ENCODE measurements around the gene CPTP.

Gene CPTP

GRCh38 chr1:1344655-1345361, 20.2 kb downstream of the CPTP start:
- DNase-seq: no peak

DNA sequence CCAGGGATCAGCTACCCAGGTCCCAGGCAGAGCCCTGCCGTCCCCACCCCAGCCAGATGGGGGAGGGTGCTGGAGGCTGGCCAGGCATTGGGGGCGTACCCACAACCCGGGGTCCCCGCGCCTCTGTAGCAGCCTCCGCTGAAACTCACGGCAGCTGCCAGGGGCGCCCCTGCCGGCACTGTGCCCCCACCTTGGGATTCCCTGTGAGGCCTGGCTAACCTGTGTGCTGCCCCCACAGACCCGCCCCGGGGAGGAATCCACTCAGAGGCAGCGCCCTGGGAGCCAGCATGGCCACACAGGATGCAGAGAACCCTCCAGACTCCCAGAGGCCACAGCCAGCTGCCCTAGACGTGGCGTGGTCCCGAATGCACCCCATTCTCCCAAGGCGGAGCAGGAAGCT, 20.8 kb downstream of the CPTP start:
- intact Hi-C loops (cut with DNase I): no loop called here

More at GRCh38 chr1:1344655-1345361, 20.2 kb downstream of the CPTP start:
- intact Hi-C loops (cut with DNase I): no loop called here

GRCh38 chr1:1345860-1346500, 21.4 kb downstream of the CPTP start:
- peak in 1 of 10 donors; percentile 42 for DNase-seq
- intact Hi-C loops (cut with DNase I): no loop called here

More for the DNA sequence above, 20.8 kb downstream of the CPTP start:
- no peak for DNase-seq

DNA sequence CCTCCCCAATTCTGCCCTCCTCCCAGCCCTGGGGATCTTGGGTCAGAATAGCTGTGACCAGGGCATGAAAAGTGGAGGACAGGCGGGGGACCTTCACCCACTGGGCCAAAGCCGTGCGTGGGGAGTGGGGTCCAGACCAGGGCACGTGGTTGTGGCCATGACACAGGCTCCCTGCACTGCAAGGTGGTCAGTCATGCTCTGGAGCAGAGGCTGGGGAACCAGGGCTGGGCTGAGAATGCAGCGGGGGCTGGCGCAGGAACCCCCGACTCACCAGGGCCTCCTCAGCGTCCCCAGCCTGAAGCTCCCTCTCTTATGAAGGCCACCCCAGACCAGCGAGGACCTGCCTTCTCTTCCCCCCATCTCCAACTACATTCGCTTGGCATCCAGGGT, 21.9 kb downstream of the CPTP start:
- DNase-seq: no peak
- intact Hi-C loops (cut with DNase I): no loop called here

GRCh38 chr1:1347026-1347595, 22.5 kb downstream of the CPTP start:
- intact Hi-C loops (cut with DNase I): no loop called here
- DNase-seq: no peak

DNA sequence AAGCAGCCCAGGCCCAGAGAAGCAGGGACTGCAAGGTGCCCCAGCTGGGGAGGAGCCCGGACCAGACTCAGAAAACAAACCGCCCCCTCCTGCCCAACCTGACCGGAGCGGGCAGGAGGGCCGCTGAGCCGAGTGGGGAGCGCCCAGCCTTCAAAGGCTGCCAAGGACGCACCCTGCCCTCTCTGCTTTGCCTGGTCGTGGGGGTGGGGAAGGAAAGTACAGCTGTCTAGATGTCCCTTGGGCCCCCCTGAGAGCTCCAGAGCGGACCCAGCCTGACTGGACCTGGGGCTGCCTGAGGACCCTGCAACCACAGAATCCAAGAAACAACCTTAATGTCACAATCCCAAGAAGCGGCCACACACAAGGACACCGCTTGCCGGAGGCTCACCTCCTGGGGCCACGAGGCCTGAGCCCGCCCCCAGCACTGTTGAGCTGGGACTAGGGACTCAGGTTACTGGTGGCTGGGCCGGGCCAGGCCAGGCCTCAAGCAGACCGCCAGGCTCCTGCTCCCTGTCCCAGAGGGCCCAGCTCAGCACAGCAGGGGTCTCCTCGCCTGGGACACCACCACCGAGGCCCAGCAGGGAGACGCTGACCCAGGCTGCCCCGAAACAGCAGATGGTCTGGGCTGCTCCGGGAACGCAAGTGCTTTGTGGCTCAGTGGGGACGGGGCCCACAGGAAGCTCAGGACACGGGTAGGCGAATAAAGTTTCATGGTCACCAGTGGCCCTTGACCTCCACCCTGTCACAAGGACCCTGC, 23.2 kb downstream of the CPTP start:
- intact Hi-C loops (cut with DNase I): no loop called here
- no peak for DNase-seq

DNA sequence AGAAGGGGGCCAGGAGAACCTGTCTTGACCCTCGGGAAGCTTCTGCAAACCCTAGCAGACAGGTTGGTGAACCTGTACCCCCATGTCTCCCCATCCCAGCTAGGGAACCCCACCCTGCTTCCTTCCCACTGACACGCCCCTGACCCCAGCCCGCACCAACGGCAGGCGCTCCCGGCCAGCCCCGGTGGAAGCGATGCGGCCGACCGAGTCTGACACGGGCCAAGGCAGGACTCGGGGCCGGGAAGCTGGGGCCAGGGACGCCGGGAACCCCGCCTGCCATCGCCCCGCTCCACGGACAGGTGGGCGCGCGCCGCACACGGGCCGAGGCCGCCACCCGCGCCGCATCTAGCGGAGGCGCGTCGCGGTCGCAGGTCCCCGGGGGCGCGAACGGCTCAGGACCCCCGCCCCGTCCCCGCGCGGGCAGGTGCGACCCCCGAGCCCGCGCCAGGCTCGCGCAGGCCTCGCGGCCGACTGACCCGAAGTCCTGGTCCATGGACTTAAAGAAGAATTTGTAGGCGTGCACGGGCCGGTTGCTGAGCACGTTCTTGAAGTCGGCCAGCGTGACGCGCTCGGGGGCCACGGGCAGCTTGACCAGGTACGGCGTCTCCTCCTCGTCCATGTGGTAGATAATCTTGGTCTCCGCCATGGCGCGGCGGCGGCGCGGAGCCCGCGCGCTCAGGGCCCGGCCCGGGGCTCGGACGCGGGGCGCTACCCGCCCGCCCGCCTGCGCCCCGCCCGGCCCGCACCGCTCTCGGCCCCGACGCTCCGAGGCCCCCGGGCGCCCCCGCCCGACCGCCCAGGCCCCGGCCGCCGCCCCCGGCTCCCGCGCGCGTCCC, 24.0 kb downstream of the CPTP start:
- DNase-seq: no peak
- intact Hi-C loops (cut with DNase I): loop anchor here (1.0 kb wide), 1 partner anchor 40 kb away; the partner anchor contains the start of gene PUSL1

DNA sequence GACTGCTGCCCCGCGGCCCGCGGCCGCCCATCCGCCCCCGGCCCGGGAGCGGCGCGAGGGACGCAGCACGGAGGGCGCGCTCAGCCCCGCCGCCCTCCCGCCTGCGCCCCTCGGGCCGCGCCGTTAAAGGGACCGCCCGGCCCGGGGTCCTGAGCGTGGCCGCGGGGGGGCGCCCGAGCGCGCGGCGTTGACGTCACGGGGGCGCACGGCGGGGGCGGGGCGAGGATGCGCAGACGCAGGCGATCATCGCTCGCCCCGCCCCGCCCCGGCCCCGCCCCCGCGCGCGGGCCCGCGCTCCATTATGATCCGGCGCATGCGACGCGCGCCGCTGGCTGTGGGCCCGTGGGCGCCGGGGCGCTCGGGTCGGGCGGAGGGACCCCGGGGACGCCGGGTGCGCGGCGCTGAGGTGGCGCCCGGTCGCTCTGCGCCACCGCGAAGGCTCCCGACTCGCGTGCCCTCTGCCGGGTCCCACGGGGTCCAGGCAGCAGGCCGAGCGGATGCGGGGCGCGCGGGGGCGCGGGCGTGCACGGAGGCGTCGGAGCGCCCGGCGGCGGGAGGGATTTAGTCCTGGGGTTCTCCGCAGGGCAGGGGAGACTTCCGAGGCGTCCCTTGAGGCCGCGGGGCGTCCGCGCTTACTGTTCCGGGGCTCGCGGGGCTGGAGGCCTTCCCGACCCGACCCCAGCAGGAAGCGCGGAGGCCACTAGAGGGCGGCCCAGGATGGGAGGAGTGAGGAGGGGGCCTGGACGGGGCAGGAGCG, 24.8 kb downstream of the CPTP start, which contains the start of gene DVL1:
DVL1 (minus strand) TSS at position 163 of the 757 bp plus-strand sequence. CDS start 353 bp downstream, outside the sequence.
- intact Hi-C loops (cut with DNase I): loop anchor here (1.0 kb wide), 1 partner anchor 41 kb away; the partner anchor contains the start of gene PUSL1
- DNase-seq: peak in 8 of 10 donors; percentile 41 to 94 (median 50)

DNA sequence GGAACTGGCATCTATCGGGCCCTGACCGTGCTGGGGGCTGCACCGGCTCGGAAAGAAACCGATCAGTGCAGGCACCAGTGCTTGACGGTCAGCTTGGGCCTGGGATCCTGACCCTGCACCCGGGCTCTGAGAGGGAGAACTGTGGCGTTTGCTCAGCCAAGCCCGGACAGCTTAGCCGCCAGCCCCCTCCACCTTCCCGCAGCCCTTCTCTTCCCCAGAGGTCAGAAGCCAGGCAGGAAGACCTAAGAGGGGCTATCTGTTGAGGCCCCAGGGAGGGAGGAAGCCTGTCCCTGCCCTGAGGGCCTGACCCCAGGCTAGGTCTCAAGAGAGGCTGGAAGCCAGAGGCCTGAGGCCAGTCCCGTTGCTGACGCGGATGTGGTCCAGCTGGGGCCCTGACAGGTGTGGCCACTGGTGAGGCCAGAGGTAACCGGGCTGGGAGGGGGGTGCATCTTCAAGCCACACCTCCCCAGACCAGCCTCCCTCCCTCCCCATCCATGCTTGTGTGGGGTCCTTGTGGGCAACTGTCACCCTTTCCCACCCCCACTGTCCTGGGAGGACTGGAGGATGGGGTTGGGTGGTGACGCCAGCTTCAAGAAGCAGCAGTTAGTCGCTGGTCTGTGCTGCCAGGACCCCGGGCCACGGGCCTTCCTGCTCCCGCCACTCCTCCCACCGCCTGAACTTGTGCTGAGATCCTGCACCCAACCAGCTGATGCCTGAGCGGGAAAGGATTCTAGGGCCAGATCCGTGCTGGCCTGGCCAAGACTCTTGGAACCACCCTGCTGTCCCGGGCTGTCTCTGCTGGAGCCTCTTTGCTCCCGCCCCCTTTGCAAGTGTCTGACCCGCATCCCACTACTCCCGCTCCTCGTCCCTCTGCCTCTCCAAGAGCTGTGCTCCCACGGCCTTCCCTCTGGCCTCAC, 27.2 kb downstream of the CPTP start:
- no peak for DNase-seq
- intact Hi-C loops (cut with DNase I): no loop called here

DNA sequence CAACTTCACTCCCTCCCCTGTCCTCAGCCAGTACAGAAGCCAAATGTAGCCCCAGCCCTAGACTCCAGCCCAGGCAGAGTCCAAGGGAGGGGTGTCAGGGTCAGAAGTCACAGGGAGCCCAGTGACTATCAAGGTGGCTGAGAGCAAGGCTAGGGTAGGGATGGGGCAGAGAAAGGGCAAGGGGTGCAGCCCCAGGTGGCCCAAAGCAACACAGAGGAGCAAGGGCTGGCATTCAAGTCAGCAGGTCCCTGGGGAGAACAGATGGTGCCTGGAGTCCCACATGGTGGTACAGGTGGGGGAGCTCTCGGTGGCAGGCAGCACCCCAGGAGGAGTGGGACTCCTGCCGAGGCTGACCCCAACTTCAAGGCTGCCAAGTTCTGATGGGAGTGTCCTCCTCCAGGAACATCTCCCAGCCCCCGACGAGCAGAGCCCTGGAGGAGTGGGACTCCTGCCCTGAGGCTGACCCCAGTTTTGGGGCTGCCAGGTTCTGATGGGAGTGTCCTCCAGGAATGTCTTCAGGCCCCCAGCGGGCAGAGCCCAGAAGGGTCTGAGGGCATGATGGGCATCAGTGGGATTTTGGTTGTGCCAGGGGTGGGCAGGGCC, 28.3 kb downstream of the CPTP start:
- intact Hi-C loops (cut with DNase I): no loop called here
- no peak for DNase-seq

DNA sequence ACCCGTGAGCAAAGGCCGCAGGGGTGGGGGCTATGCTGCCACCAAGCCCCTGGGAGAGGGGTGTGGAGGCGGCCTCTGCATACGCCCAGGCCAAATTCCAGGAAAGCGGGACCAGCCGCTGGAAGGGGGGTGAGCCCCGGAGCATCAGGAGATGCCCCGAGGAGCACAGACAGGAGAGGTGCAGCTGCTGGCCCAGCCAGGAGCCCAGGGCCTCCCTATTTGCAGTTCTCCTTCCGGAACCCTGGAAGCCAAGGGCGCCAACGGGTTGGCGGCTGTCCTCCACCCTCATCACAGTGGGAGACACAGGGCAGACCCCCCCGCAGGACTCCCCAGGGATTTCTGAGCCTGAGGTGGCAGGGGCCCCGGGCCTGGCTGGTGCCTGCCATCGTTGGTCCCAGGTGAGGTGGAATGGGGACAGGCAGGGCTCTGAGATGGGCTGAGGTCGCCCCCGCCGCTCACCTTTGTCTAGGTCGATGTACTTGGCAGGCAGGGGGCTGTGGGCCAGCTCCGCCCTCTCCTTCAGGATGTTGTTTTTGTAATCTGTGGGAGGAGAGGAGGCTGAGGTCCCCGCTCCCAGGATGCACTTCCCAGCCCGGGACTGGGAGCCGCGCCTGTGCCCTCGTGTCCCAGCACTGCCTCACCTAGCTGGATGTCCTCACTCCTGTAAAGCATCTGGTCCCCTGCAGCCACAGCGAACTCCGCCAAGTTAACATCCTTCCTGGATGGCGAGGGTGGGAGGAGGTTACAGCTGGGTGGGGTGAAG, 29.0 kb downstream of the CPTP start:
- intact Hi-C loops (cut with DNase I): no loop called here
- no peak for DNase-seq

GRCh38 chr1:1354271-1355247, 30.0 kb downstream of the CPTP start:
- intact Hi-C loops (cut with DNase I): no loop called here
- DNase-seq: no peak

- intact Hi-C loops (cut with DNase I): no loop called here
- DNase-seq: peak in 1 of 10 donors; percentile 74
These were observed 30.8 kb downstream of the CPTP start for GRCh38 chr1:1355416-1355815.

DNA sequence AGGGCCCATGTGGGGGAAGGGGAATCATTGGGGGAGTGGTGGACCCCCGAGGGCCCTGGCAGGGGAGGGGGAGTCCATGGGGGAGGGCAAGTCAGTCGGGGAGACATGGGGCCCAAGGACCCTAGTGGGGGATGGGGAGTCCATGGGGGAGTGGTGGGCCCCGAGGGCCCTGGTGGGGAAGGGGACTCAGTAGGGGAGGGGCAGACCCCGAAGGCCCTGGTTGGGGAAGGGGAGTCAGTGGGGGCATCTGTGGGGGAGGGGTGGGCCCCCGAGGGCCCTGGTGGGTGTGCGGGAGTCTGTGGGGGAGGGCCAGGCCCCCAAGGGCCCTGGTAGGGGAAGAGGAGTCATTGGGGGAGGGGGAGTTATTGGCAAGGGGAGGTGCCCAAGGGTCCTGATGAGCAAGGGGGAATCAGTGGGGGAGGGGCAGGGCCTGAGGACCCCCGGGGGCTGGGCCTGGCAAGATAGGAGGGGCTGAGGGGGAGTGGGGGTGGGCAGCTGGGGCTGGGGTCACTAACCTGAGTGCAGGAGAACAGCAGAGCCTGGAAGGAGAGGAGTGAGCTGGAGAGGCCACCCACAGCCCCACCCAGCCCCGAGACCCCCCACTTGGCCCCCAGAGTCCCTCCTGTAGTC, 31.7 kb downstream of the CPTP start:
- DNase-seq: no peak
- intact Hi-C loops (cut with DNase I): no loop called here

DNA sequence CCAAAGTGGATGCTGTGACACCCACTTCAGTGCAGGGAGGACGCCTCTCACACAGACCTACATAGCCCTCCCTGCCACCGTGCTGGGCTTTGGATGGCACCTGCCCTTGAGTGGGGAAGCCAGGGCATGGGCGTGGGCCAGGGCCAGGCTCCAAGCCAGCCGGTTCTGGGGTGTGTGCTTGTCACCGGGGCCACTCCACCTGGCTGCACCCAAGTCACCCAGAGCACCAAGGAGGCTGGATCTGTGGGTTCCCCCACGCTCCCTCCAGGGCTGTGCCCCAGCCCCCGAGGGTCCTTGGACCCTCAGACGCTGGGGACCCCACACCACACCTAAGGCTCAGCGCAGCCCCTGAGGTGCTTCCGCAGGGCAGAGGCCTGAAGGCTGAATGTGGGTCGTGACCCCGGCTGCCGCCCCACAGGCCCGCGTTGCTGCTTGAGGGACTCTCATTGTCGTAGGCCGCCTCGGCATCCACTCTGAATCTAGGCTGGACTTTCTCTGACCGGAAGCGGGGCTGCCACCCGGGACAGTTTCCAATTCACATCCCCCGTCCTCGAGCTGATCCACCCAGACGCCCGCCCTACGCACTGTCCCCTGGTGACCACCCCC, 32.3 kb downstream of the CPTP start:
- no peak for DNase-seq
- intact Hi-C loops (cut with DNase I): no loop called here
